Activated effector memory CD4-positive, alpha-beta T cell treated with Interleukin-2 at 50 U/mL for 16 hours (primary cell): Measurements from ENCODE around the gene VAPB.

ENCODE experiments used
- DNase-seq: peaks from one replicate; pipeline ENCODE4 v3.0.0-alpha.2; 2020

Gene VAPB

DNA sequence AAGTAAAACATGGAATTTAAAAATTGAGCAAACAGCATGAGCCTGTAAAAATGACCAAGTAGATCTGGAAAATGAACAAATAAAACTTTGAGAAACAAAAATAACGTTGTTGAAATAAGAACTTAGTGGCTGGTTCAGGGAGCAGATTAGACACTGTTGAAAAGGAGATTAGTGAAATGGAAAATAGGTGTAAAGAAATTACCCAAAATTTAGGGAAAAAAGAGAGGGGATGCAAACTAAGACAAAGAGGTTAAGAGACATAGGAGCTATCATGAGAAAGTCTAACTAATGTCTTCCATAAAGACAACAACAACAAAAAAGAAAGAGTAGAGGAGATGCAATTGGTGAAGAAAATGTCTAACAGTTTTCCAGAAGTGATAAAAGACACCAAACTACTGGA is 97.2 kb downstream of the VAPB start:
- no peak for DNase-seq

GRCh38 chr20:58492074-58492718 is 103.2 kb downstream of the VAPB start:
- DNase-seq, result no peak

- no peak for DNase-seq
Observed at GRCh38 chr20:58492795-58493524, 103.9 kb downstream of the VAPB start.

DNA sequence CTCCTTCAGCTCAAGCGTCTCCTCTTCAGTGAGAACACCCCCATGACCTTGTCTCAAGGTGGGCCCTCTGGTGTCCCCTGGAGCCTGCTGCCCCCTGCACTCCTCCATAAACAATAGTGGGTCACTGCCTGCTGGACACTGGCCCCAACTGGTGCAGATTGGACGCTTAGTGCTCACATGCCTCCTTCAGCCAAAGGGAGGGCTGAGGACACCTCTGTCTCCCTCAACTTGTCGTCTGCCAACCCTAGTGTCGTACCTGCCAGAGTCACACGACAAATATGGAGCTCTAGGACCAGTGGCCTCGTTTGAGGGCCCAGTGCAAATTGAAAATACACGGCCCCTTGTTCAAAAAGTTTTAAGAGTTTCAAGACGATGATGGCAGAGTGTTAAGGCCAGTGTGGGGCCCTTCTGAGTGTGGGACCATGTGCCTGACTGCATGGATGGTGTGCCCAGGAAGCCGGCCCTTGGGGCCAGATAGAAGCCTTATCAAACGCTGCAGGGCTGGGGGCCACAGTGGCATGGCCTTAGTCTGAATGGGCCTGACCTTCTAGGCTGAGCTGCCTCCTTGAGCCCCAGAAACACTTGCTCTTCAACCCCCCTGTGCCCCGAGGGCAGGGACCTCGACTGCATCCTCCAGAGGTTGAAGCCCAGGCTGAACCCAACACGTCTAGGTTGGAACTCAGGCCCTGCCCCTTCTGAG is 106.0 kb downstream of the VAPB start:
- no peak for DNase-seq

DNA sequence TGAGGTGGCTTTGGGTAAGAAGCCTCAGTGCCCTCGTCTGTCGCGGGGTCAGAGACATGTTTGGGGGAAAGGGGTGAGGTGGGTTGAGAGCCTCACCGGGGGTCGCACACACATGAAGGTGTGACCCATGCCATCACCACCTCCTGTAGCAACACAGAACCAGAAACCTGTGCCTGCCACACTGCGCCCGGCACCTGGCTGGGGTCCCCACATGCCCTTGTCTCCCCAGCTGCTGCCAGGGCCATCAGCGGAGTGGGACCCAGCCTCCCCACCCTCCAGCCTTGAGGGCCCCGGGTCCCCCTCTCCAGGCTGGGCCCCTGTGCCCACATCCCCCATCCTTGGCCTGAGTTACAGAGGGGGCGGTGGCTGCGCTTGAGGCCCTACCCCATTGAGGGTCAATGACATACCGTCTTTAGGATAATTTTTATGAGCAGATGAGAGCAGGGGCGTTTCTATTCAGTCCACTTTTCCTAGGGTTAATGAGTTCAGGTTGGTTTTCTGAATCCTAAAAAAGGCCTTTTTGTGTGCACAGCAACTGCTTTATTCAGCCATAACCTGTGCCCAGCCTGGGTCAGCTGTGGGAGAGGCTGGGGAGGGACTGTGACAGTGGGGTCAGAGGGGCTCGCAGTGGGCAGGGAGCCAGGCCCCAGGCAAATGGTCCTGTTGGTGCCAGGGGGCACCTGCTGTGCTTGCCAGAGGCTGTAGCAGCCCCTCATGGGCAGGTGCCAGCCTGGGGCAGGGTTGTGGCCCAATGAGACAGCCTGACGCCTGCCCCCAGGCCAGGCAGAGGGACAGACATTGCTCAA is 106.8 kb downstream of the VAPB start:
- DNase-seq, result no peak

GRCh38 chr20:58496429-58496769 is 107.4 kb downstream of the VAPB start:
- no peak for DNase-seq

GRCh38 chr20:58497076-58497641 is 108.1 kb downstream of the VAPB start:
- no peak for DNase-seq

DNA sequence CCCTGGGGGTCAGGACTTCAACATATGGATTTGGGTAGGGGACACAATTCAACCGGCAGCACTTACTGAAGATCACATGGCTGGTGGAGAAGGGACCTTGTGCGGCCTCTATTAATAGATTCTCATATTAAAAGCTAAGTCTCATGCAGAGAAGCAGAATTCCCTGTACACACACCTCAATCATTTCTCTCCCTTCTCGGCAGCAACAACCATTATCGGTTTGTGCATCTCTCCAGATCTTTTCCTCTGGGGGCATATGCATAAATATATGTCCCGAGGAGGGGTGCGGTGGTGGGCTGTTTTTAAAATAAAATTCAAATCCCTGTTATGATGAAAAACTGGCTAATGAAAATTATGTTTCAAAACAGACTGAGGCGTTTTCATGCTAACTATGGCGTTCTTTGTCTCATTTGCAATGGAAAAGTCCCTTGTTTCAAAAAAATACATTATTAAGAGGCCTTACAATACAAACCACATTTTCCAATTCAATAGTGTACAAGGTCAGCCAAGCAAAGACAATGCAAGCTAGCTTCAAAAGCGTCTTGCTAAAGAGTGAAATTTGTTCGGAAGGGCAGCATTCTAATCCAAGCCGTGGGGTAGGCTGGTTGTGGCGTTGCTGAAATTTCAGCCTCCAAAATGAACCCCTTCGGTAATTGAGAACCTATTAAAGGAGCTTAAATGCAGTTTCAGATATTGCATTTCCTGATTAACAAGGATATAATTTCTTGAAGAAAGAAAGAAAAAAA is 108.9 kb downstream of the VAPB start:
- no peak for DNase-seq

DNA sequence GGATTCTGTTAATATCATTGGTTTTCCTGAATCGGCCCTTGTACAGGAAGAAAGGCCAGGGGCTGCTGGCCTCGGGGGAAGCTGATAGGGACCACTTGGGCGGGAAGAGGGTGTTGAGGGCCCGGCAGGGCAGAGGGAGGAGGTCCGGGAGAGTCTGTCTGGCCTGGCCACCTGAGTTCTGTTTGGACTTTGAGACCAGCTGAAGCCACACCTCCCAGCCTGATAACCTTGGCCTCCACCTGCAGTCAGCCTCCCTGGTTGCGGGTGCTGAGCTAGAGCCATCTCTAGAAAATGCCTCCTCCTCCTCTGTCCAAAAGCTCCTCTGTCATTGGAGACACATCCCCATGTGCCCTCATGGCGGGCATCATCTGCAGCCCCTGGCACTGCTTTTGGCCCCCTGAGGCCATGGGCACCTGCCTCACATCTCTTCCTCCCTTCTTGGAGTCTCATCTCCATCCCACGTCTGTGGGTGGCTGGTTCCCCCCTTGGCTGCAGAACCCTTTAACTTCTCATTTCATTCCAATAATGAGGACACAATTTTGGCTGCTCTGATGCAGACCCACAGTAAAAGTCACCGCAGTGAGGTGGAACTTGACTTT is 109.5 kb downstream of the VAPB start:
- DNase-seq, result no peak

GRCh38 chr20:58500256-58500655 is 111.2 kb downstream of the VAPB start:
- DNase-seq, result no peak
